HCT116 (cell line): Measurements from ENCODE around the gene TBC1D2. TPM values are rescaled to one million over a fixed set of nuclear protein-coding genes. Genes with fewer than 3 reads are reported as not detected.

Source experiments
- ATAC-seq: fragments of 200-7000 bp; cut with Tn5 transposase; 2 replicates; pipeline ENCODE4 v1.9.1; 2020; ENCODE audit warnings: mild to moderate bottlenecking, moderate library complexity
- BruUV-seq: library from RNA; stranded (reverse); fragments of 400-500 nt; replicated peaks from 2 replicates; lab custom pipeline; 2021; lab: Mats Ljungman, UMichigan
- CTCF ChIA-PET: fragments of 300-600 bp; sonication (Branson Sonifier 250); formaldehyde crosslinking; loops from one replicate; lab custom pipeline; 2021; ENCODE audit warnings: antibody characterized with exemption; lab: Charles Lee
- POLR2A ChIA-PET: fragments of 300-600, 350-600 bp; sonication (Branson Sonifier 250); formaldehyde crosslinking; loops from one replicate; lab custom pipeline; 2021; ENCODE audit warnings: antibody characterized with exemption; lab: Charles Lee
- RAD21 ChIA-PET, 2 experiments: fragments of 300-600 bp; sonication (Branson Sonifier 250); formaldehyde crosslinking; loops; one replicate each; lab custom pipeline; 2023; ENCODE audit warnings: low total read pairs in 2 of 2; ENCODE audit not compliant: uncharacterized antibody in 2 of 2, unreplicated experiment in 2 of 2, low non-redundant PET in 1 of 2; lab: Charles Lee
- DNase-seq: peaks from one replicate; pipeline ENCODE4 v3.0.0-alpha.2; 2010; ENCODE audit warnings: low read depth, low spot score
- H2AFZ ChIP-seq: fragments of 200-600 bp; shearing (Covaris generic), sonication (generic); 2 replicates; pipeline ENCODE4 v1.6.1; 2017; ENCODE audit warnings: low read depth, mixed run types, mixed read lengths, antibody characterized with exemption, low read length; ENCODE audit not compliant: poor library complexity, severe bottlenecking
- H3K27ac ChIP-seq: 2 replicates; pipeline ENCODE4 v1.5.1; 2012; ENCODE audit warnings: low read depth, low read length
- H3K27me3 ChIP-seq: fragments of 200-600 bp; sonication (generic); 2 replicates; pipeline ENCODE4 v1.6.1; 2016; ENCODE audit warnings: mixed run types, low read length, mixed read lengths; ENCODE audit not compliant: insufficient read depth
- H3K36me3 ChIP-seq, 2 experiments: fragments of 200-500 bp in 1 of 2; fragments of 200-600 bp in 1 of 2; sonication (Bioruptor generic) in 1 of 2; sonication (generic) in 1 of 2; 2 replicates each; pipeline versions ENCODE4 v1.5.1 to v1.6.1; 2014 to 2016; ENCODE audit warnings: low read length in 2 of 2, inconsistent platforms in 1 of 2, mixed read lengths in 1 of 2, mixed run types in 1 of 2; ENCODE audit not compliant: insufficient read depth in 2 of 2, control insufficient read depth in 1 of 2
- H3K4me1 ChIP-seq, 2 experiments: fragments of 200-600 bp in 1 of 2; sonication (generic) in 1 of 2; 2 replicates each; pipeline versions ENCODE4 v1.5.1 to v1.6.1; 2012 to 2017; ENCODE audit warnings: low read length in 2 of 2, inconsistent platforms in 1 of 2, mild to moderate bottlenecking in 1 of 2, mixed read lengths in 1 of 2, mixed run types in 1 of 2, moderate library complexity in 1 of 2; ENCODE audit not compliant: insufficient read depth in 2 of 2, control insufficient read depth in 1 of 2
- H3K4me2 ChIP-seq: fragments of 200-600 bp; sonication (generic); 2 replicates; pipeline ENCODE4 v1.6.1; 2017; ENCODE audit warnings: mixed run types, low read length, mixed read lengths
- H3K4me3 ChIP-seq, 2 experiments: fragments of 200-600 bp in 1 of 2; sonication (generic) in 1 of 2; replicated peaks in 1 of 2; 2 replicates each; pipeline ENCODE4 v1.5.1; 2011 to 2016; ENCODE audit warnings: low read length in 2 of 2, control low read depth in 1 of 2, low read depth in 1 of 2, mild to moderate bottlenecking in 1 of 2, mixed read lengths in 1 of 2, mixed run types in 1 of 2
- H3K79me2 ChIP-seq: fragments of 200-600 bp; sonication (generic); 2 replicates; pipeline ENCODE4 v1.6.1; 2017; ENCODE audit warnings: mild to moderate bottlenecking, mixed run types, low read length, moderate library complexity, mixed read lengths; ENCODE audit not compliant: insufficient read depth
- H3K9ac ChIP-seq: fragments of 200-600 bp; sonication (generic); 2 replicates; pipeline ENCODE4 v1.6.1; 2016; ENCODE audit warnings: low read length, mixed read lengths
- H3K9me2 ChIP-seq: fragments of 200-600 bp; sonication (generic), shearing (Covaris generic); 2 replicates; pipeline ENCODE4 v1.6.1; 2017; ENCODE audit warnings: mixed run types, mild to moderate bottlenecking, moderate library complexity; ENCODE audit not compliant: insufficient read depth
- H3K9me3 ChIP-seq, 2 experiments: fragments of 200-500 bp in 1 of 2; fragments of 200-600 bp in 1 of 2; sonication (Bioruptor generic) in 1 of 2; sonication (generic) in 1 of 2; 2 replicates each; pipeline ENCODE4 v1.6.1; 2014 to 2017; ENCODE audit warnings: low read length in 2 of 2, mixed read lengths in 2 of 2, inconsistent platforms in 1 of 2, low read depth in 1 of 2, mild to moderate bottlenecking in 1 of 2, mixed run types in 1 of 2, moderate library complexity in 1 of 2; ENCODE audit not compliant: control insufficient read depth in 1 of 2, insufficient read depth in 1 of 2
- H4K20me1 ChIP-seq: fragments of 200-600 bp; sonication (generic), shearing (Covaris generic); 2 replicates; pipeline ENCODE4 v1.6.1; 2017; ENCODE audit warnings: mixed run types, mild to moderate bottlenecking, moderate library complexity; ENCODE audit not compliant: insufficient read depth
- CBX3 ChIP-seq: IDR thresholded peaks from 2 replicates; pipeline ENCODE4 v1.6.1; 2012; ENCODE audit warnings: low read depth
- CEBPB ChIP-seq: IDR thresholded peaks from 2 replicates; pipeline ENCODE4 v1.6.1; 2012; ENCODE audit warnings: low read depth
- CTCF ChIP-seq, 3 experiments: fragments of 200-600 bp in 1 of 3; sonication (generic) in 1 of 3; IDR thresholded peaks in 2 of 3; conservative IDR thresholded peaks in 1 of 3; 2 replicates each; pipeline ENCODE4 v1.5.1; 2012 to 2017; ENCODE audit warnings: low read depth in 2 of 3, low read length in 2 of 3, antibody characterized with exemption in 1 of 3, borderline replicate concordance in 1 of 3, control low read depth in 1 of 3, mild to moderate bottlenecking in 1 of 3, mixed read lengths in 1 of 3, mixed run types in 1 of 3, moderate library complexity in 1 of 3; ENCODE audit not compliant: insufficient read depth in 1 of 3
- EGR1 ChIP-seq: IDR thresholded peaks from 2 replicates; pipeline ENCODE4 v1.6.1; 2012; ENCODE audit warnings: low read depth
- ELF1 ChIP-seq: IDR thresholded peaks from 2 replicates; pipeline ENCODE4 v1.6.1; 2012; ENCODE audit warnings: low read depth, borderline replicate concordance
- EZH2 ChIP-seq: fragments of 200-600 bp; sonication (generic); IDR thresholded peaks from 2 replicates; pipeline ENCODE4 v1.6.1; 2017; ENCODE audit warnings: antibody characterized with exemption, mixed run types
- FOSL1 ChIP-seq: IDR thresholded peaks from 2 replicates; pipeline ENCODE4 v1.6.1; 2012; ENCODE audit warnings: low read depth
- JUND ChIP-seq: IDR thresholded peaks from 2 replicates; pipeline ENCODE4 v1.6.1; 2012
- MAX ChIP-seq: IDR thresholded peaks from 2 replicates; pipeline ENCODE4 v1.6.1; 2012
- POLR2A ChIP-seq: IDR thresholded peaks from 2 replicates; pipeline ENCODE4 v1.7.0; 2011; ENCODE audit warnings: borderline replicate concordance; ENCODE audit not compliant: insufficient read depth, insufficient read length; ENCODE audit errors: extremely low read depth
- RAD21 ChIP-seq: IDR thresholded peaks from 2 replicates; pipeline ENCODE4 v1.6.1; 2012; ENCODE audit warnings: low read depth, mild to moderate bottlenecking
- REST ChIP-seq: IDR thresholded peaks from 2 replicates; pipeline ENCODE4 v1.6.1; 2012; ENCODE audit warnings: low read depth
- SIN3A ChIP-seq: IDR thresholded peaks from 2 replicates; pipeline ENCODE4 v1.6.1; 2012; ENCODE audit warnings: low read depth
- SP1 ChIP-seq: IDR thresholded peaks from 2 replicates; pipeline ENCODE4 v1.6.1; 2012; ENCODE audit warnings: low read depth
- SRF ChIP-seq: IDR thresholded peaks from 2 replicates; pipeline ENCODE4 v1.6.1; 2012; ENCODE audit warnings: low read depth
- TCF7L2 ChIP-seq: IDR thresholded peaks from 2 replicates; pipeline ENCODE4 v1.7.0; 2011; ENCODE audit warnings: borderline replicate concordance, inconsistent platforms; ENCODE audit not compliant: insufficient read depth, insufficient read length; ENCODE audit errors: extremely low read depth
- YY1 ChIP-seq: IDR thresholded peaks from 2 replicates; pipeline ENCODE4 v1.6.1; 2011; ENCODE audit warnings: low read length, low read depth, moderate library complexity, mild to moderate bottlenecking; ENCODE audit not compliant: insufficient replicate concordance; ENCODE audit errors: extremely low read depth
- ZFX ChIP-seq: fragments of 450-650 bp; IDR thresholded peaks from 2 replicates; pipeline ENCODE4 v1.6.1; 2017
- ZNF274 ChIP-seq: fragments of 200-500 bp; sonication (Bioruptor generic); IDR thresholded peaks from 2 replicates; pipeline ENCODE4 v1.6.1; 2014; ENCODE audit warnings: mild to moderate bottlenecking, low read depth, low read length, inconsistent platforms
- intact Hi-C: fragments of 100-400 bp; cut with micrococcal nuclease; formaldehyde crosslinking; loops from 2 replicates; pipeline ENCODE4 v1.10.0; 2022
- total RNA-seq: library from RNA; stranded (reverse); gene quantifications from one replicate; pipeline ENCODE4 v1.2.1, GENCODE V29; 2021; ENCODE audit not compliant: unreplicated experiment
- TF ChIP-seq, protein P1 (sequence below): IDR thresholded peaks from 2 replicates; pipeline ENCODE4 v1.6.1; 2012

Gene TBC1D2
- total RNA-seq, 1 experiment from 2014 or later: 9.8 TPM

- H2AFZ ChIP-seq: no peak overlapping the region
- H4K20me1 ChIP-seq: no peaks in the 10 kb centered on the region
- H3K4me2 ChIP-seq: no peak overlapping the region
- TF ChIP-seq YY1 (no peak), CEBPB (no peak), SIN3A (no peak), SRF (no peak), EZH2 (no peak), ELF1 (no peak), POLR2A (no peak), SP1 (no peak), TCF7L2 (no peak), REST (no peak), ZNF274 (no peak), EGR1 (no peak), RAD21 (no peak), FOSL1 (no peak), CTCF (IDR thresholded peaks at IDR 0.05 in 2 of 3, conservative IDR thresholded peaks at IDR 0.05 in 1 of 3; ENCODE audit: borderline replicate concordance in 1 of 3, insufficient read depth in 1 of 3, low read depth in 2 of 3, low read length in 2 of 3) (no peak), MAX (no peak), ZFX (no peak), JUND (no peak), CBX3 (no peak)
- TF ChIP-seq, protein P1, sequence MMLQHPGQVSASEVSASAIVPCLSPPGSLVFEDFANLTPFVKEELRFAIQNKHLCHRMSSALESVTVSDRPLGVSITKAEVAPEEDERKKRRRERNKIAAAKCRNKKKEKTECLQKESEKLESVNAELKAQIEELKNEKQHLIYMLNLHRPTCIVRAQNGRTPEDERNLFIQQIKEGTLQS: no peak
- ChIA-PET RAD21 (no interaction called here), POLR2A (no interaction called here), CTCF (no interaction called here)
- no TSS peak for BruUV-seq
- peaks cover 3 to 12% of the 10 kb centered on the region in 2 experiments; a peak in 2 of 4 replicates for H3K4me1 ChIP-seq
- no peaks in the 10 kb centered on the region for H3K79me2 ChIP-seq
- no peak for DNase-seq
- H3K9me2 ChIP-seq: no peaks in the 10 kb centered on the region
- H3K36me3 ChIP-seq: no peaks in the 10 kb centered on the region; a peak in 1 of 4 replicates
- no peaks in the 10 kb centered on the region for H3K27me3 ChIP-seq
- intact Hi-C loops: loop anchor here (10.0 kb wide), 1 partner anchor 142 kb away; no protein-coding TSS in a partner anchor
- H3K27ac ChIP-seq: no peak overlapping the region
- H3K4me3 ChIP-seq: no peak overlapping the region
- ATAC-seq: no peak
- H3K9ac ChIP-seq: no peak overlapping the region
- H3K9me3 ChIP-seq: no peaks in the 10 kb centered on the region
Observed at GRCh38 chr9:98216391-98216790, 39.1 kb downstream of the TBC1D2 start.
